Measurements from ENCODE around the gene POLD3.
A peak's percentile ranks its signal among the peaks of the same experiment; 100 is the strongest.

Gene POLD3

DNA sequence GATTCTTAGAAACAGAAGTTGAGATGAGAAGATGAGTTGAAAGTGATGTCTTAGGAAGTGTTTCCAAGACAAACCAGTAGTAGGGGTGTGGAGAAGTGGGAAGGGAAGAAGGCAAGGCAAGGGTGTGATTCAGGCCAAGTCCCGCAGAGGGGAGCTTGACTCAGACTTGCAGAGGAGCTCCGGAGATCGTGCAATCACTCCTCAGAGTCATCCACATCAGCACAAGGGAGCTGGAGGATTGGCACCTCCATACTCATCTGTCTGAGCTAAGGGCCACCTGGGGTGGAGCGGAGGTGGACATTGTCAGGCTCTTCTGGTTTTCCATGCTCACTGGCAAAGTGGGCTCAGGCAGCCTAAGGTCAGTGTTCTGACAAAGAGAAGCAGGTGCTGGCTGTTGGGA, 94.4 kb downstream of the POLD3 start:
- DNase-seq: peak; percentile 9
- no peak overlapping the region for H3K27ac Mint-ChIP-seq
- H3K4me3 Mint-ChIP-seq: no peak overlapping the region
- no peaks in the 10 kb centered on the region for H3K36me3 Mint-ChIP-seq
- CTCF ChIA-PET: interaction anchor here (1.2 kb wide), 2 partner anchors 16 to 53 kb away, joined by 4 to 6 read pairs; no protein-coding TSS in a partner anchor
- peaks cover 35% of the 10 kb centered on the region for H3K27me3 Mint-ChIP-seq
- no peaks in the 10 kb centered on the region for H3K9me3 Mint-ChIP-seq
- peaks cover 2% of the 10 kb centered on the region for H3K4me1 Mint-ChIP-seq

DNA sequence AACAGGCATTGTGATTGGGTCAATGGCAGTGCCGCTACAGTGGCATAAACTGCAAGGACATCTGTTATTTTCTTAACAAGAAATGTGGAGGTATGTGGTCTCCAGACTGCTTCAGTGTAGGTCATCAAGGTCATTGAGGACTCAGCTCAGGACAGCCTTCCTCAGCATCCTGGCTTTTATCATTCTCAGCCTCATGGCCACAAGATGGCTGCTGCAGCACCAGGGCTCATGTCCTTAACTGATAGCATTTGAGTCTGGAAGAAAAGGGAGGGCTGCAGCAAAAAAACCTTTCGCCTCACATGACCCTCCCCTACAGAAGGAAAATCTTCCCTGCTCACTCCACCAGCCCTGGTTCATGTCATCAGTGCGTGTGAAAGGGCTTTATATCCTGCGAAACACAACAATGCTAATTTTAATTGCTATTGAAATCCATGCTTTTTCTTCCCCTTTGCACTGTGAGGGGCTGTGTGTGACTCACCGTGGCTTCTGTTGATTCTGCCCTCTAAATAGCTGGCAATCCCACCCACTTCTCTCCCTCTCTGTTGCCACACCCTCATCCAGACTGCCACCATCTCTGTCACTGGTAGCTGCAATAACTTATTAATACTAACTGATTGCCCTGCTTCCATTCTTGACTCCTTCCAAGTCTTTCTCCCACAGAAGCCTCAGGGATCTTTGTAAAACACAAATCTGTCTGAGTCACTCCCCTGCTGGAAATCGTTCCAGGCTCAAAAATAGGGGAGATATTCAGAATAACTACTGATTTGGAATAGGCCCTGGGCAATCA, 95.0 kb downstream of the POLD3 start:
- Mint-ChIP-seq H3K4me1 (peaks cover 2% of the 10 kb centered on the region), H3K36me3 (no peaks in the 10 kb centered on the region), H3K27ac (no peak overlapping the region), H3K27me3 (peaks cover 28% of the 10 kb centered on the region), H3K4me3 (no peak overlapping the region), H3K9me3 (no peaks in the 10 kb centered on the region)
- CTCF ChIA-PET: interaction anchor here (1.2 kb wide), 1 partner anchor 52 kb away, joined by 4 read pairs; no protein-coding TSS in a partner anchor
- no peak for DNase-seq

DNA sequence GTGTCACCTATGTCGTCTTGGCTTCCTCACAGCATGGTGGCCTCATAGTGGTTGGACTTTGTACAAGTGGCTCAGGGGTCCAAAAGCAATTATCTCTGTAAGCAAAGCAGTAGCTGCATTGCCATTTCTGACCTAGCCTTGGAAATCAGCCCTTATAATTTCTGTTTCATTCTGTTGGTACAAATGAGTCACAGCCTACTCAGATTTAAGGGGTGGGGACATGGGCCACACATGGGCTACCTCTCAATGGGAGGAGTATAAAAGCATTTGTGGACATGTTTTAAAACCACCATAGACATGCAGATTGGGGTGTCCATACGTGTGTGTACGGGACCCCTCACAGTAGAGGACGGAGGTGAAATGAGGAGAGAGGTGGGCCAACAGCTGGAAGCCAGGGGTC, 97.3 kb downstream of the POLD3 start:
- no peak for DNase-seq
- CTCF ChIA-PET: interaction anchor here (2.2 kb wide), 1 partner anchor 13 kb away, joined by 10 read pairs; no protein-coding TSS in a partner anchor
- Mint-ChIP-seq H3K9me3 (no peaks in the 10 kb centered on the region), H3K27ac (no peak overlapping the region), H3K4me3 (no peak overlapping the region), H3K27me3 (peaks cover 19% of the 10 kb centered on the region), H3K4me1 (no peaks in the 10 kb centered on the region), H3K36me3 (no peaks in the 10 kb centered on the region)

DNA sequence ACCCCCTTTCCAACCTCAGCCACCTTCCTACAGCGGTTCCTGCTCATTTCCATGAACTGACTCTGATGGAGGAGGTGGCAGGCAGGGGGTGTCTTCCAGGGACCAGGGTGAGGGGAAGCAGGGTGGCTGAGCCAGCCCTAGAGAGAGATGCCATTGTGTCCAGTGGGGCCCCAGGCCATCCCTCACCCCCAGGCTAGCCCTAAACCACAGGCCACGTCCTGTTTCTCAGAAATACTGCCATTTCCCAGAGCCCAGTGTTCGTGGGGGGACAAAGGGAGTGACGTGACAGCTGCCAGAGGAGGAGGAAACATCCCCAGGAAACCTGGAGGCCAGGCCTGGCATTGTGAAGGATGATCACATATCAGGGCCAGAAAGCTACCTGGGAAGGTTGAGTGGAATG, 99.4 kb downstream of the POLD3 start:
- CTCF ChIA-PET: no interaction called here
- no peak for DNase-seq
- no peak overlapping the region for H3K4me3 Mint-ChIP-seq

More for the DNA sequence above, 99.4 kb downstream of the POLD3 start:
- H3K27ac Mint-ChIP-seq: no peak overlapping the region
- no peaks in the 10 kb centered on the region for H3K9me3 Mint-ChIP-seq
- H3K36me3 Mint-ChIP-seq: no peaks in the 10 kb centered on the region
- no peaks in the 10 kb centered on the region for H3K4me1 Mint-ChIP-seq
- H3K27me3 Mint-ChIP-seq: peaks cover 16% of the 10 kb centered on the region

All from activated naive CD4-positive, alpha-beta T cell treated with anti-CD3 and anti-CD28 coated beads, Interleukin-2, amount 10 ng/mL, durations not matched to agents 7 days and 5 days (primary cell).